Neural crest cell (in vitro differentiated cells): Measurements from ENCODE around the gene B3GALNT1. TPM values are rescaled to one million over a fixed set of nuclear protein-coding genes. Genes with fewer than 3 reads are reported as not detected.

Experiments used
- DNase-seq: peaks from one replicate; pipeline ENCODE4 v3.0.0; 2021; ENCODE audit warnings: low read depth, mixed read lengths, low spot score
- H3K27ac Mint-ChIP-seq: one replicate; pipeline ENCODE4 v1.8.0; 2021; ENCODE audit warnings: mild to moderate bottlenecking, mixed read lengths; ENCODE audit not compliant: unreplicated experiment
- H3K27me3 Mint-ChIP-seq: 2 replicates; pipeline ENCODE4 v1.8.0; 2021; ENCODE audit warnings: low read depth, mild to moderate bottlenecking, mixed read lengths
- H3K36me3 Mint-ChIP-seq: 2 replicates; pipeline ENCODE4 v1.8.0; 2021; ENCODE audit warnings: low read depth, mild to moderate bottlenecking, mixed read lengths
- H3K4me1 Mint-ChIP-seq: 2 replicates; pipeline ENCODE4 v1.8.0; 2021; ENCODE audit warnings: mixed read lengths
- H3K4me3 Mint-ChIP-seq: one replicate; pipeline ENCODE4 v1.8.0; 2021; ENCODE audit warnings: mild to moderate bottlenecking, mixed read lengths
- H3K9me3 Mint-ChIP-seq: 2 replicates; pipeline ENCODE4 v1.8.0; 2021; ENCODE audit warnings: mixed read lengths
- CTCF ChIP-seq: fragments of 200-600 bp; sonication (generic); conservative IDR thresholded peaks from 2 replicates; pipeline ENCODE4 v1.5.0; 2021; ENCODE audit warnings: antibody characterized with exemption, mild to moderate bottlenecking
- total RNA-seq: library from RNA; stranded (reverse); gene quantifications from 2 replicates; pipeline ENCODE4 v1.2.1, GENCODE V29; 2021

Gene B3GALNT1
- total RNA-seq, 1 donor from 2014 or later: 27.1 TPM

GRCh38 chr3:161054860-161055604 is 50.1 kb downstream of the B3GALNT1 start:
- TF ChIP-seq CTCF: no peak
- no peaks in the 10 kb centered on the region for H3K27me3 Mint-ChIP-seq
- H3K4me3 Mint-ChIP-seq: no peak overlapping the region
- peaks cover 6% of the 10 kb centered on the region for H3K4me1 Mint-ChIP-seq
- no peak for DNase-seq
- H3K27ac Mint-ChIP-seq: no peak overlapping the region
- no peaks in the 10 kb centered on the region for H3K9me3 Mint-ChIP-seq
- no peaks in the 10 kb centered on the region for H3K36me3 Mint-ChIP-seq

- Mint-ChIP-seq H3K36me3 (peaks cover 3% of the 10 kb centered on the region), H3K27ac (no peak overlapping the region), H3K9me3 (no peaks in the 10 kb centered on the region), H3K27me3 (no peaks in the 10 kb centered on the region), H3K4me1 (peaks cover 6% of the 10 kb centered on the region), H3K4me3 (no peak overlapping the region)
- TF ChIP-seq CTCF: no peak
- no peak for DNase-seq
These were observed 53.3 kb downstream of the B3GALNT1 start for GRCh38 chr3:161051856-161052255.

- no peak for DNase-seq
- no peaks in the 10 kb centered on the region for H3K27me3 Mint-ChIP-seq
- H3K4me1 Mint-ChIP-seq: peaks cover 5% of the 10 kb centered on the region
- no peaks in the 10 kb centered on the region for H3K9me3 Mint-ChIP-seq
- no peak overlapping the region for H3K27ac Mint-ChIP-seq
- H3K36me3 Mint-ChIP-seq: peaks cover 3% of the 10 kb centered on the region
- TF ChIP-seq CTCF: no peak
- no peak overlapping the region for H3K4me3 Mint-ChIP-seq
These were observed 54.2 kb downstream of the B3GALNT1 start for GRCh38 chr3:161050935-161051334.

- Mint-ChIP-seq H3K36me3 (peaks cover 12% of the 10 kb centered on the region), H3K4me1 (no peaks in the 10 kb centered on the region), H3K9me3 (peaks cover 6% of the 10 kb centered on the region), H3K4me3 (no peak overlapping the region), H3K27ac (no peak overlapping the region), H3K27me3 (no peaks in the 10 kb centered on the region)
- no peak for TF ChIP-seq CTCF
- DNase-seq: no peak
These were observed 55.4 kb downstream of the B3GALNT1 start for GRCh38 chr3:161049683-161050248.

GRCh38 chr3:161043336-161044035 is 61.7 kb downstream of the B3GALNT1 start:
- TF ChIP-seq CTCF: no peak
- H3K4me3 Mint-ChIP-seq: no peak overlapping the region
- H3K9me3 Mint-ChIP-seq: peaks cover 6% of the 10 kb centered on the region

More at GRCh38 chr3:161043336-161044035, 61.7 kb downstream of the B3GALNT1 start:
- peaks cover 7% of the 10 kb centered on the region for H3K4me1 Mint-ChIP-seq
- no peaks in the 10 kb centered on the region for H3K27me3 Mint-ChIP-seq
- DNase-seq: no peak
- H3K27ac Mint-ChIP-seq: no peak overlapping the region
- H3K36me3 Mint-ChIP-seq: peaks cover 17% of the 10 kb centered on the region
